Measurements from ENCODE around the gene SLC6A6.
A peak's percentile ranks its signal among the peaks of the same experiment; 100 is the strongest.
"Not testable (repeated sequence)": the region's sequence is repeated elsewhere in the genome, so short reads cannot be mapped to it uniquely, and the experiment has no call there.

Gene SLC6A6

DNA sequence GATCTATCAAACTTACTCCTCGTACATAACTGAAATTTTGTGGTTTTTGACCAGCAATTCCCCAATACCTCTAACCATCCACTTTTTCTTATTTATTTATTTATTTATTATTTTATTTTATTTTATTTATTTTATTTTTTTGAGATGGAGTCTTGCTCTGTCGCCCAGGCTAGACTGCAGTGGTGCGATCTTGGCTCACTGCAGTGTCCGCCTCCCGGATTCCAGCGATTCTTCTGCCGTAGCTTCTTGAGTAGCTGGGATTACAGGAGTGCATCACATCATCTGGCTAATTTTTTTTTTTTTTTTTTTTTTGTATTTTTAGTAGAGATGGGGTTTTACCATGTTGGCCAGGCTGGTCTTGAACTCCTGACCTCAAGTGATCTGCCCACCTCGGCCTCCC lies 35.3 kb downstream of the SLC6A6 start:
- DNase-seq (ENCODE audit: low spot score): not testable (repeated sequence)

DNA sequence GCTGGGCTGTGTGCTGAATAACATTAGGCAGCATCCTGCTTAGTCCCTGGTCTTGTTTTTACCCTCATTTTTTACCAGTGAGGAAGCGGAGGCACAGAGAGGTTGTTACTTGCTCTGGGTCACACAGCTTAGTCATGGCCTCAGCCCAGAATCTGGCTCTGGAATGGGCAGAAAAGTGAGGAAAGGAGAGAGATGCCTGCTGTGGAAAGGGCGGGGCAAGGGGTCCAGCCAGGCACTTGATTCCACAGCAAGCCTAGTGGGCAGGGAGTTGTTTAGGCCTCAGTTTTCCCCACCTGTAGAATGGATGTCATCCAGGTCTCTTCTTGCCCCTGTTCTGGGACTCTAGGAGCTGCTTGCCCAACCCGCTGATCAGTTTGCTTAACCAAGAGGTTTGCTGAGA lies 35.9 kb downstream of the SLC6A6 start:
- DNase-seq (ENCODE audit: low spot score): no peak

DNA sequence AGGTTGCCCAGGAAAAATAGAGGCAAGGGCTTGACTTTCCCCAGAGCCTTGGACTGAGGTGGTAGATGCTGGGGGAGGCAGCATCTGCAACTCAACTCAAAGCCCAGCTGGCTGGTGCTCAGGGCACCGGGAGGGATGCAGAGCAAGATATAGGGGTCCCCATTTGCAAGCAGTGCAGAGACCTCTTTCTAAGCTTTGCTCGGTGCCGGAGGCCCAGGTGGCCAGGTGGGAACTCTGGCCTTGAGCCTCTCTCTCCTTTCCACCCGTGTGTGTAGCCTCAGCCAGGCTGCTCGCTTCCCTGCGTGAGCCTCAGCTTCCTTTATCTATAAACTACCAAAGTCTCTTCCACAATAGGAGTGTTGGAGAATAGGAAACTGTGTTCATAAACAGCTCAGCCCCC lies 36.5 kb downstream of the SLC6A6 start:
- no peak for DNase-seq (ENCODE audit: low spot score)

DNA sequence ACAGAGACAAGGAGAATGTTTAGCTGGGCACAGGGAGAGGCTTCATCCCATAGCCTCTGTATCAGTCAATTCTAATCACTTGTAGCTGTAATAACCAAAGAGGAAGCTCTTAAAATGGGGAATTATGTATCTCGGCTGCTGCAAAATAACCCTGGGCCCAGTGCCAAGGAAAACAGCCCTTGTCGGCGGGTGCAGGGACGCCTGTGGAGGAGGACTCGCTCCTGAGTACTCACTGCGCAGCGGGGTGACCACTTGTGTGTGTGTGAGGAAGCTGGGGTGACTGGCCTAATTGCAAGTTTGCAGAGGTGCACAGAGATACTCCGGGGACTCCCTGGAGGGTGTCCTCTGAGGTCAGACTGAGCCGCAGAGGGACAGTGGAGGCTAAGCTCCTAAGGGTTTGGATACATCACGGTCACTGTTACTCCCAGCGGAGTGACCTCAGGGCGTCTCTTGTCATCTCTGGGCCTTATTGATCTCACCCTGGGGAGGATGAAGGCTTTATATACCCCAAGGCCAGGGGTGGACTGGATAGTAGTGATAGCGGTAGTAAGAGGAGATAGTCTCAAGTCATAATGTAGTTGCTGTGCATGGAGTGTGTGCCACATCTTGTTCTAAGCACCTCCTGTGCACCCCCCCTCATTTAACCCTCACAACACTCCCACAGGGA lies 37.2 kb downstream of the SLC6A6 start:
- DNase-seq (ENCODE audit: low spot score): peak; percentile 85

DNA sequence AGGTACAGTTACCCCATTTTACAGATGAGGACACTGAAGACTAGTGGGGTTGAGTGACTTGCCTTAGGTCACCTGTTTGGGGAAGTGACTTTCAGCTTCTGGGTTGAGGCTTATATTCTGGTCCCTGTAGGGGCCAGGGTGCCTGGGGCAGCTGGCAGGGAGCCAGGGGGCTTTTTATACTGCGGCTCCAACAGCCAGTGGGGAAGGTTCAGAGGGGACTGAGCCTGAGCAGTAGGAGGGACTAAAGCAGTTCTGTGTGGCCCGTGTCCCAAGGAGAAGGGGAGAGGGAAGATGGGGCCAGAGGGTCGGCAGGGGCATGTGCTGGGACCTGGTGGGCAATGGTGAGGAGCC lies 37.7 kb downstream of the SLC6A6 start:
- DNase-seq (ENCODE audit: low spot score): no peak

DNA sequence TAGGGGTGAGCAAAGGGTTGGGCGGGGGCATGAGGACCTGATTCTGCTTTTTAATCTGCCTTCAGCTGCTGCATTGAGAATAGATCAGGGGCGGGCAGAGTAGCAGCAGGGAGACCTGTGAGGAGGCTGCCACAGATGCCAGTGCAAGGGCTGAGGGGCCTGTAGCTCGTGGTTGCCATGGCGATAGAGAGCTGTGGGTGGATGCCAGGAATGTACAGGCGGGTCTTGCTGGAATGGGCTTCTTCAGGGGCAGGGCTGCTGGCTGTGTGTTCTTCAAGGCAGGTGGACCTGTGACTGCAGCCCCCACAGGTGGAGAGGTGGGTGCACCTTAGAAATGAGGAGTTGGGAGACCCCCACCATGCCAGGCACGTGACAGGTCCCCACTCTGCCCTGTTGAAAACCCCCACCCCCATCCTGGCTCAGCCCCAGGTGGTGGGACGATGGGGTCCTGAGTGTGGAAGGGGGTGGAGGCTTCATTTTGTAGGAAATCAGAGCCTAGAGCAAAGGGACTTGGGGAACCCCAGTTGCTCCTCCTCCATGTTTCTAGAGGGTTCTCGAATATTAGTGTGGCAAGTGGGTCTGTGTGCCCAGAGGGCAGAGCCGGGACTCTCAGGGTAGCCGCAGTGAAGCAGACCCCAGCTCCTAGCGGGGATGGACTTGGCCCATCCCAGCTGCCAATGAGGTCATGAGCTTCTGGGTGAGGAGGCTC lies 38.3 kb downstream of the SLC6A6 start:
- DNase-seq (ENCODE audit: low spot score): peak; percentile 53

DNA sequence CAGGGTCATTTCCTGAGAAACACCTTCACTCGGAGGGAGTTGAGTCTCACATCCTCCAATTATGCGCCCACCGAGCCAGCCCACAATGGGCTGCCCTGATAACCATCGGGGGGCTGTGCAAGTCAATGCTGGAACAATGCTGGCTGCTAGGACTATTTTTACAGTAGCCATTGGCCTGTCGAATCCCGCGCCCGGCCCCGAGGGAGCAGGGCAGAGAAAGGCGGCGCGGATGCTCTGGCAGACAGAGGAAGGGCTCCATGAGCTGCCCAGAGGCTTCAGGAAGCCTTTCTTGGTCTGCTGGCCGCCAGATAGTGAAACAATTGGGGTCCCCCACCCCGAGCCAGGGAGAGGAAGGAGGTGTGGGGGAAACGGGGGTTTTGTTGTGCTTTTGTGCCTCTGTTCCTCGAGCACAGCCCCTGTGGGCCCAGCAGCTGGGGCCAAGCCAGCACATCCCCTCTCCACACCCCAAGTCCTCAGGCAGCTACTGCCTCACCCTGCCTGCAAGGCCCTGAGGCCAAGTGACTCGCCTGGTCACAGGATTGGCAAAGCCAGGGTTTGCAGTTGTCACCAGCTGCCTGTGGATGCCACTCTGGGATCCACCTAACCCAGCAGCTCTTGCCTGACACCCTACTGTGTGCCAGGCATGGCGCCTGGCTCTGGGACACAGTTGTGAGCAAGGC lies 39.0 kb downstream of the SLC6A6 start:
- peak; percentile 45 for DNase-seq (ENCODE audit: low spot score)

DNA sequence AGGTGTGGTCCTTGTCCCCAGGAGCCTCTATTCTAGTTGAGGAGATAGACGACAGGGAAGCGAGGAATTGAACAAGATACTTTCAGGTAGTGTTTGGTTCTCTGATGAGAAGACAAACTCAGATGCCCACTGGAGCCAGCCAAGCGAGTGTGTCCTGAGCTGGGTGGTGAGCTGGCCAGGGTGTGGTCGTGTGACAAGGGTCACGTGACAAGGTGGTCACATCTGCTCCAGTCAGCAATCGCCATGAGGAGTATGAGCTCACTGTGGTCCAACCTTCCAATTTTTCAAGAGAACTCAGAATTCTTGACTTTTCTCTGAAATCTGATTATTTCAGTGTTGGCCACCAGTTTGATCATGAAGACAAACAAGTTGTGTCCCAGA lies 39.5 kb downstream of the SLC6A6 start:
- no peak for DNase-seq (ENCODE audit: low spot score)

DNA sequence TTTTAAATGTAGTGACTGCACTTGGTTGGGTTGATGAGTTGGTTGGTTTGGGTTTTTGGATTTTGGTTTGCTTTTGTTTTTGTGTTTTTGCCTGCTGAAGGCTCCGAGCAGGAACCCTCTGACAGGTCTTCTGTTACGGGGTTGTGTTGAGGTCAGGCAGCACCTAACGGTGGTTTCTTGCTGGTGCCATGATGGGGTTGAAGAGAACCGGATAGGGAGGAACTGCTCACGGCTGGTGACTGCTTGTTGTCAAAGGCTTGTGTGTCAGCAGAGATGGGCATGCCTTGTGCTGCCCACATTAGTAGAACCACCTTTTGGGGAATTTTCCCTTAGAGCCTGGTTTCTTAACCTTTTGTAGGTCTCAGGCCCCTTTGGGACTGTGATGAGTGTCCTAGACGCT lies 42.0 kb downstream of the SLC6A6 start:
- no peak for DNase-seq (ENCODE audit: low spot score)

DNA sequence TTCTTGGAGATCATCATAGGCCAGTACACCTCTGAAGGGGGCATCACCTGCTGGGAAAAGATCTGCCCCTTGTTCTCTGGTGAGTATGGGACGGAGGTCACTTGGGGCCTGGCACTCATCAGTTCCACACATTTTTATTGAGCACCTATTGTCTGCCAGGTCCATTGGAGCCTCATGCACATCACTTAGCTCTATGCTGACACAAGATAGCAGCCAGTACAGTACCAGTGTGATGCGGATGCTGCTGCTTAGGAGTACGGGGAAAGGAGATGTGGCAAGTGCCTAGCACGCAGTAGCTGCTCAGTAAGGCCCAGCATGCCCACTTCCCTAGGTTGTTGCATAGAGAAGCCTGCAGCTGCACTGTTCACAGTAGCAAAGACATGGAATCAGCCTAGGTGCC lies 43.4 kb downstream of the SLC6A6 start:
- DNase-seq (ENCODE audit: low spot score): no peak

DNA sequence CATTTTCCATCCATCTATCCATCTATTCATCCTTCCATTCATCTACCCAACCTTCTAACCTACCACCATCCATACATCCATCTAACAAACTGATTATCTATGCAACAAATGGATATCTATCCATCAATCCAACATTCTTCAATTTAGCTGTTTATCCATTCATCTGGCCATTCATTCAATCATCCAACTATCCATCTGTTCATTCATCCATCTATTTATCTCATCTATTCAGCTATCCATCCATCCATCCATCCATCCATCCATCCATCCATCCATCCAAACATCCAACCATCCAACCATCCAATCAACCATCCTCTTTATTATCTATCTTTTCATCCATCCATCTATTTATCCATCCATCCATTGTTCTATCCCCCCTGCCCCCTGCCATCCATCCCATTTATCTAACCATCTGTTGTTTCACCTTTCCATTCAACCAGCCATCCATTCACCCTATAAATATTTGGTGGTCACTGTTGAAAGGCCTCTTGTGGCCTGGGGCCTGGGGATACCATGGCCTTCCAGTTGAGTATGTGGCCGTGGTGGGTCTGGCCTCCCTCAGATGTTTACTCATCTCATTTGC lies 44.7 kb downstream of the SLC6A6 start:
- DNase-seq (ENCODE audit: low spot score): no peak

DNA sequence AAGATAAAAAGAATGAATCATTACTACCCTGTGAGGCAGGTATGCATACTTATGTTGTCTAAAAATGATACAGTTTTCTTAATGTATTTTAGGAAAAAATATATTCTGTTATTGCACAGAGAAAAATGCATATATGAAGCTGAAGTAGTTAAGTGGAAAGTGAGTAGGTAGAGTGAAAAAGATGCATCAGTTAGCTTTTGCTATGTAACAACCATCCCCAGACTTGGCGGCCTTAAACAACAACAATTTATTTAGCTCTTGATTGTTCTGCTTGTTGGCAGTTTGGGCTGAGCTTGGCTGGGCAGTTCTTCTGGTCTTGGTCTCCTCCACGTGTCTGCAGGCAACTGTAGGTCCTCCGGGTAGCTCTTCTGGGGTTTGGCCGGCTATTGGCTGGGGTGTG lies 45.7 kb downstream of the SLC6A6 start:
- no peak for DNase-seq (ENCODE audit: low spot score)

DNA sequence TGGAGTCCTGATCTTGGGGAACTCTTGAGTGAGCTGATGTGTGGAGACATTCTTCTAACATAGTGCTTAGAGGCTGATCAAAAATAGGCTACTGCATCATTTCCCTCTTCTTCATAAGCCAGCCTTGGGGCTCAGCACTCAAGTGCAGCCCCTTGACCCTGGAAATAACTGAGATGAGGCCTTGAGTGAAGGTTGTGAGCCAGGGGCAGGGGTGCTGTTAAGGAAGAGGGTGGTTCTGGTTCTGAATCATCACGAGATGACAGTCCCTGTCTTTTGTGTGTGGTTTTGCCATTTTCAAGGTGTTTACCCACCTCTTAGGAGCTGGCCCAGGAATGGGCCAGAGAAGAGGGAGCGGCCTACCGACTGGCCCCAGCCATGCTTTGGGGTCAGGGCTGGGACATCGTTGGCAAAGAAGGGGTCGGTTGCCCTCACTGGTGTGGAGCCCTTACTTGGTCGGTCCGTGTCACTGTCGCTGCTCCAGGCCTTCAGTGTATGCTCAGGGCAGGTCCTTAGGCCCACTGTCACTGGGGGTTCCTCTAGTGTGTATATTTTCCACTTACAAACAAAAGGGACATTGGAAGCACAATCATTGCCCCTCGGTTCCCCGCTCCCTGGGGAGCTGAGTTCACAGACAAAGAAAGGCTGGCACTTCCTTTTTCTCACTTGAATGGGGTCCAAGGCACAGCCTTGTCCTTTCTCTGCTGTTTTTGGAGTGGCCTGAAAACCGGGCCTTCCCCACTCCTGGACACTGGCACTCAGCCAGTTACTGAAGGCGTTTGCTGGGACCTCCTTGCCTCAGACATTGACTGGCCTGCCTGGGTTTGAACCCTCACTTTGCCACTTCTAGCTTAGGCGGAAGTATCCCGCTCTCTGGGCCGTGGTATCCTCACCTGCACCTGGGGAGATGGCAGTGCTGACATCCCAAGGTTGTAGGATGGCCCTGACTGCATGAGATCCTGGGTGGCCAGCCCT lies 46.6 kb downstream of the SLC6A6 start:
- DNase-seq (ENCODE audit: low spot score): no peak

DNA sequence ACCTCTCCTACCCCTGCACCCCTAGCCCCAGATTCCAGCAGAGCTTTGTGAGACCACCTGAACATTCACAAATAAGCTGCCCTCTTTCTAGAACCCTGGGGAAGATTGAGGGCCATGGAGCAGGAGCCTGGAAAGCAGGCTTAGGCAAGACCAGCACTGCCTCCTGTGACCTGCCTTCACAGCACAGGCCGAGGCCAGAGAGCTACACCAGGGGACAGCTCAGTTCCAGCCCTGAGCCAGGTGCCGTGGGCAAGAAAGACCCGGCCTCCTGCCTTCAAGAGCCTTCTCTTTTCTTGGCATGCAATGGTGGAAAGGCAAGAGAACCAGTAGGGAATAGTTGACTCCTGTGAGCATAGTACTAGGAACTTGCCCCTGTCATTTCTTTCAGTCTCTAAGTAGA lies 48.1 kb downstream of the SLC6A6 start:
- DNase-seq (ENCODE audit: low spot score): no peak

DNA sequence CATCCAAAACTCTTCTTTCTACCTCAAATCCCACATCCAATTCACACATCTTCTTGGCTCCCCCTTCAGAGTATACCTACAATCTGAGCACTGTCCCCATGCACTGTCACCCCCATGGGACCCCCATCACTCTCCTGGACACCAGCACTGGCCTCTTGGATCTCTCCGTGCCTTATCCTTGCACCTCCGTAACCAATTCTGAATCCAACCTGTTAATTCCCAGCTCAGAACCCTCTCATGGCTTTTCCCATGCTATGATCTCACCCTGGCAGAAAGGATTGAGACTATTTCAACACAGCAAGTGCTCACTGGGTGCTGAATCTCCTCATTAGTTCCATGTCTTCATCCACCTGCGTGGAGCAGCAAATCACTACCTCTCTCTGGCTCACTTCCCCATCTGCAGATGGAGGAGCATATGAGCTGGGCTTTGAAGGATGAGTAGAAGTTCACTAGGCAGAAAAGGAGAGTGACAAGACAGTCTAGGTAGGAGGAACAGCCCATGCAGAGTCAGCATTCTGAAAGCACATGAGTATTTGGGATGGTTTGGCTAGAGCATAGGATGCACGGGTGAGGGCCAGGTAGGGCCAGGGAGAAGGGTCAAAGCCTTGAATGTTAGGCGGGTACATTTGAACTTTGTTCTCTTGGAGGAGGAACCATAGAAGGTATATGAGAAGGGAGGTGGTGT lies 48.7 kb downstream of the SLC6A6 start:
- DNase-seq (ENCODE audit: low spot score): no peak

DNA sequence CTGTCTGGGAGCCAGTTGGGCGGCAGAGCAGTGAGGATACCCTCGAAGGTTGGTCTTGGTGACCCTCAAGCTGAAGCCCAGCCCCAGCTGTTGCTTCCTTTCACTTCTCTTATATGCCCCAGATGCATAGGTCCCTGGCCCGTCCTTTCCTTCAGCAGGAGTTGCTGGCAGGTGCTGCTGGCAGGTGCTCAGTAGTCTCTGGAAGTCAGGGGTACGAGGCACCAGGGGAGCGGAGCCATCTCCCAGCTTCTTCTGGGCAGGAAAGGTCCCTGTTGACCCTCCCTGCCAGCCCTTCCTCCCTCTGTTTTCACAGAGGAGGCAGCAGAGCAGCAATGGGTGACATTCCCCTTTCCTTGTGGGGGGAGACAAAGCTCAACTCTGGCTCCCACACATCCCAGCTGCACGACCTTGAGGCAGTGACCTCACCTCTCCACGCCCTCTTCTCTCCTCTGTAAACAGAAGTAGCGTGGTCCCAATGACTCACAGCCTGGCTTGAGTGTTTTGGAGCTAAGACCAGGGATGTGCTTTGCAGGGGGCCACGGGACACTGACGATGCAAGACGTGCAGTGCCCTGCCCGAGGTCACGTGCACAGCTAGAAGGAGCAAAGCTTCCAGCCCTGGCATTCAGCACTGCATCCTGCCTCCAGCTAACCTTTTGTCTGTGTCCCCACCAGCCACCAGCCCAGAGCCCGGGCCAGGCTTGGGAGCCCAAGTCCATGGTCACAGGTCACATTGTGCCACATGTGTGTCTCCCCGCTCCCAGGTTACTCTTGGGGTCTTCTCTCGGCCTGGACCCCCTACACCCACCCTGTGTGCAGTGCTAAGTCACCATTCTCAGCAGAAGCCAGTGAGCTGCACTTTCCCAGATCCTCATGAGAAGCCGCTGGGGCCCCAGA lies 49.7 kb downstream of the SLC6A6 start:
- peak; percentile 87 for DNase-seq (ENCODE audit: low spot score)

DNA sequence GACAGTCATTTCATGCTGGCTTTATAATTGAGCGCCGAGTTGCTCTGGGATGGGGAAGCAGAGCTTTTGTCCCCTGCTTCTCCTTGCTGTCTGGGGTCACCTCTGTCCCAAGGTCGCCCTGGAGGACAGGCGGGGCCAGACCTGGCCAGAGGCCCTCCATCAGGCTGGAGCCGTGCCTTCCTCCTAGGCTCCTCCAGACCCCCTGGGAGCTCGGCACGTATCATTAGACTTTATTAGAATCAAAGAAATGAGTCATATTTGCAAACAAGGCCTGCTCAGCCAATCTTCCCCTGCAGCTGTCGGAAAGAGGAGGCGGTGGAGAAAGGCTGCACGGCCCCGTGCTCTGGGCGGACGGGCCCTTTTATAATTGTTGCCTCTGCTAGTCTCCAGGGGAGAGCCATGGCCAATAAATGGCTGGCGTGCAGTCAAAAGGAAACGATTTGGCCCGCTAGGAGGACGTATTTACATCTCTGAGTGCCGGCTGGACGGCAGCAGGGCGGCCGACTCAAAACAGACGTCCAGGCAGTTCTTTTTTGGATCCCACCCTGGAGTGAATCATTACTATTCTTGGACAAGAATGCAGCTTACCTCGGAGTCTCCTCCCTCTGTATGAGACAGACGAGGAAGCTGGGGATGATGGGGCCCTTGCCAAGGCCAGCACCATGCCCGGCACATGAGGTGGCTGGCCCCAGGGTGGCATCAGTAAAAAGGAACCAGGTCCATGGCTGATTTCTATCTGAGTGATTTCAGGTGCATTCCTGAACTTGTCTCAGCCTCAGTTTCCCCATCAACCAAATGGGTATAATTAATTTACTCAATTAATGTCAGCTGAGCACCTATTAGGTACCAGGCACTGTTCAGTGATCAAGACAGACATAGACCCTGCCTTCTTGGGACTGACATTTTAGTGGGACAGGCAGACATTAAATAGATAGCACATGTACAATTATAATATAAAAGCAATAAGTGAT lies 50.6 kb downstream of the SLC6A6 start:
- peak; percentile 94 for DNase-seq (ENCODE audit: low spot score)

DNA sequence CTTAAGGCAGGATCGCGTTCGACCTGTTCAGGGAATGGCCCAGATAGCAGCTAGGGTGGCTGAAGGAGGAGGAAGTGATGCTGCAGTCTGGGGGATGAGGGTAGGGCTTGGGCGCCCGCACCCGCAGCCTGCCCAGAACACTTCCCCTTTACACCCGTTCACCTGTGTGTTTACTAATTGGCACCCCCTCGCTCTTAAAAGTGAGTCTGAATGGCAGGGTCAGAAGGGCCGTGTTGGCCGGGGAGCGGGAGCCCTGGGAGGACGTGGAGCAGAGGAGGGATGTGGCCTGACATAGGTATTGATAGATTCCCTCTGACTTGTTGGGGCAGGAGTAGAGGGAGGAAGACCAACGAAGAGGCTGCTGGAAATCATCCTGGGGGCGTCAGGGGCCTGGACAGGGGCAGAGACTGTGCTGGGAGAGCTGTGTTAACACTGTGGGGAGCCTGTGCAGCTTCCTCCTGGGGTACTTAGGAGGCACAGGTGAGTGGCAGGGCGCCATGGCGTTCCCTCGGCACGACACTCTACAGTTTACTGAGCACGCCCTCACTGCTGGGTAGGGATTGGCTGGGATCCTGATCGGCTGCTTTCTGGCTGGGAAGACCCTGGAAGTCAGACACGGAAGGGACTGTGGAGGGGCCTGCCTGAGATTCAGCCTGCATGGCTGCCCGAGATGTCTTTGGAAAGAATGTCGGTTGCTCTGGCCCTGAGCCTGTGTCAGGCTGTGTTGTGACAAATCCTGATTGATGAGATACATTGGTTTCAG lies 51.7 kb downstream of the SLC6A6 start:
- no peak for DNase-seq (ENCODE audit: low spot score)
